WERI-Rb-1 (cell line): ENCODE measurements around the gene TECTA.

Experiments
- DNase-seq: peaks from one replicate; pipeline ENCODE4 v3.0.0-alpha.2; 2020
- H3K27ac ChIP-seq: fragments of 250-450 bp; sonication (Bioruptor Pico); 2 replicates; pipeline ENCODE4 v1.5.1; 2020; ENCODE audit warnings: mild to moderate bottlenecking, moderate library complexity
- H3K27me3 ChIP-seq: fragments of 250-450 bp; sonication (Bioruptor Pico); 2 replicates; pipeline ENCODE4 v1.5.1; 2021; ENCODE audit warnings: mild to moderate bottlenecking, low read depth, moderate library complexity; ENCODE audit not compliant: insufficient read depth, severe bottlenecking
- H3K36me3 ChIP-seq: fragments of 250-450 bp; sonication (Bioruptor Pico); 2 replicates; pipeline ENCODE4 v1.5.1; 2020; ENCODE audit warnings: mild to moderate bottlenecking, moderate library complexity
- H3K4me3 ChIP-seq: 2 replicates; pipeline ENCODE4 v1.5.1; 2011; ENCODE audit warnings: low read depth, mild to moderate bottlenecking, control low read depth, low read length
- H3K9me3 ChIP-seq: fragments of 250-450 bp; sonication (Bioruptor Pico); 2 replicates; pipeline ENCODE4 v1.5.1; 2021; ENCODE audit warnings: mild to moderate bottlenecking, moderate library complexity; ENCODE audit not compliant: severe bottlenecking
- TF ChIP-seq, protein P1 (sequence below): IDR thresholded peaks from 2 replicates; pipeline ENCODE4 v1.5.1; 2011; ENCODE audit warnings: low read depth, mild to moderate bottlenecking, control low read depth, inconsistent platforms, low read length

TECTA gene

DNA sequence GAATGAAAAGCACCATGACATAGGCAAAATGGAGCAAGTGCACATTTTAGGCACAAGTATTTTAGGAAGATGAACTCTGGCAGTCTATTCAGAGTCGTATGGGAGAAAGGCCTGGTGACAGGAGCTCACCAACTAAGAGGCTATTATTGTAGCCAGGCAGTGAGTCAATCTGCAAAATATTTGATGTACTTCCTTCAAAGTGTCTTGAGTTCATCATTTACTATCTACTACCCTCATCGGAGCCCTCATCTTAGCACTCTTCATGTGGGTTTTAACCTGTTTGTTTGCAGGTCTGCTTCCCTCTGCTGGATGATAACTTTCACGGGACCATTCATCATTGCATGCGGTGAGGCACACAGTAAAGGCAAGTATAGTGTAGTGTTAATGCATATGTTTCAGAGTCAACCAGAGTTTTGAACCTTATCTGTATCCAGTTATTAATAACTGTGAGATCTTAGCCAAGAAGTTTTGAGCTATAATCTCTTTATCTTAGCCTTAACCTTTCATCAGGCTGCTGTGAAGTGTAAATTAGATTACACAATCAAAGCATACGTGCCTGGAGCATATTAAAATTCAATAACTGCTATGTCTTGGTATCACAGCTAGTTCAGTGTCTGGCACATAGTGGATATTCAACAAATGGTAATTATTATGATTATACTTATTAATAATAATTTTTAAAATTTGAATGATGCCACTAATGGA is 120.6 kb downstream of the TECTA start:
- Histone ChIP-seq H3K4me3 (no peak overlapping the region), H3K27ac (no peak overlapping the region), H3K9me3 (no peaks in the 10 kb centered on the region), H3K27me3 (no peaks in the 10 kb centered on the region), H3K36me3 (no peaks in the 10 kb centered on the region)
- DNase-seq = no peak
- TF ChIP-seq, protein P1, sequence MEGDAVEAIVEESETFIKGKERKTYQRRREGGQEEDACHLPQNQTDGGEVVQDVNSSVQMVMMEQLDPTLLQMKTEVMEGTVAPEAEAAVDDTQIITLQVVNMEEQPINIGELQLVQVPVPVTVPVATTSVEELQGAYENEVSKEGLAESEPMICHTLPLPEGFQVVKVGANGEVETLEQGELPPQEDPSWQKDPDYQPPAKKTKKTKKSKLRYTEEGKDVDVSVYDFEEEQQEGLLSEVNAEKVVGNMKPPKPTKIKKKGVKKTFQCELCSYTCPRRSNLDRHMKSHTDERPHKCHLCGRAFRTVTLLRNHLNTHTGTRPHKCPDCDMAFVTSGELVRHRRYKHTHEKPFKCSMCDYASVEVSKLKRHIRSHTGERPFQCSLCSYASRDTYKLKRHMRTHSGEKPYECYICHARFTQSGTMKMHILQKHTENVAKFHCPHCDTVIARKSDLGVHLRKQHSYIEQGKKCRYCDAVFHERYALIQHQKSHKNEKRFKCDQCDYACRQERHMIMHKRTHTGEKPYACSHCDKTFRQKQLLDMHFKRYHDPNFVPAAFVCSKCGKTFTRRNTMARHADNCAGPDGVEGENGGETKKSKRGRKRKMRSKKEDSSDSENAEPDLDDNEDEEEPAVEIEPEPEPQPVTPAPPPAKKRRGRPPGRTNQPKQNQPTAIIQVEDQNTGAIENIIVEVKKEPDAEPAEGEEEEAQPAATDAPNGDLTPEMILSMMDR = no peak

DNA sequence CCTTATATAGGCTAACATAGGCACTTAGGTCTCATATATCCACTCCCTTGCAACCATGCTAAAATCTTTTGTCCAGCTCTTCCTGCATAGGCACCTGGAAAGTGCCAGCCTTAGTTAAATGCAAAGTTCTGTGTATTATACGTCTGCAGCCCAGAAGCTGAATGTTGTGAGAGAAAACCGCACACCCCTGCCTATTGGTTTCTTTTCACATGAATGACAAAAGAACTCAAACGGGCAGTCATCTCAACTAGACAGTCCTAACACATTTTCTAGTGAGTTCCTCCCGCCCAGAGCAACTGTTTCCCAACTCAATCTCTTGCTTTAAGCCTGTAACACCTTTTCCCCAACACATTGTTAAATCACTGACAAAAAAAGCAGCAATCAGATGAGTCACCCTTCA is 122.1 kb downstream of the TECTA start:
- H3K4me3 ChIP-seq = no peak overlapping the region
- H3K27me3 ChIP-seq = no peaks in the 10 kb centered on the region
- DNase-seq = no peak
- H3K36me3 ChIP-seq = no peaks in the 10 kb centered on the region
- no peak overlapping the region for H3K27ac ChIP-seq
- H3K9me3 ChIP-seq = no peaks in the 10 kb centered on the region
- TF ChIP-seq, protein P1 = no peak

DNA sequence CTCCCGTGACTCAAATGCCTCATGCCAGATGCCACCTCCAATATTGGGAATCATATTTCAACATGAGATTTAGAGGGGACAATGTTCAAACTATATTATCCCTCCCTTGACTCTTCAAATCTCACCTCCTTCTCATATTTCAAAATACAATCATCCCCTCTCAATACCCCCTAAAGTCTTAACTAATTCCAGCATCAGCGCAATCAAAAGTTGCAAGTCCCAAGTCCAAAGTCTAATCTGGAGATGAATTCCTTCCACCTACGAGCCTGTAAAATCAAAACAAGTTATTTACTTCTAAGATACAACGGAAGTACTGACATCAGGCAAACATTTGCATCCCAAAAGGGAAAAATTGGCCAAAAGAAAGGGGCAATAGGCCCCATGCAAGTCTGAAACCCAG is 124.3 kb downstream of the TECTA start:
- Histone ChIP-seq H3K4me3 (no peak overlapping the region), H3K27me3 (no peaks in the 10 kb centered on the region), H3K9me3 (no peaks in the 10 kb centered on the region)

DNA sequence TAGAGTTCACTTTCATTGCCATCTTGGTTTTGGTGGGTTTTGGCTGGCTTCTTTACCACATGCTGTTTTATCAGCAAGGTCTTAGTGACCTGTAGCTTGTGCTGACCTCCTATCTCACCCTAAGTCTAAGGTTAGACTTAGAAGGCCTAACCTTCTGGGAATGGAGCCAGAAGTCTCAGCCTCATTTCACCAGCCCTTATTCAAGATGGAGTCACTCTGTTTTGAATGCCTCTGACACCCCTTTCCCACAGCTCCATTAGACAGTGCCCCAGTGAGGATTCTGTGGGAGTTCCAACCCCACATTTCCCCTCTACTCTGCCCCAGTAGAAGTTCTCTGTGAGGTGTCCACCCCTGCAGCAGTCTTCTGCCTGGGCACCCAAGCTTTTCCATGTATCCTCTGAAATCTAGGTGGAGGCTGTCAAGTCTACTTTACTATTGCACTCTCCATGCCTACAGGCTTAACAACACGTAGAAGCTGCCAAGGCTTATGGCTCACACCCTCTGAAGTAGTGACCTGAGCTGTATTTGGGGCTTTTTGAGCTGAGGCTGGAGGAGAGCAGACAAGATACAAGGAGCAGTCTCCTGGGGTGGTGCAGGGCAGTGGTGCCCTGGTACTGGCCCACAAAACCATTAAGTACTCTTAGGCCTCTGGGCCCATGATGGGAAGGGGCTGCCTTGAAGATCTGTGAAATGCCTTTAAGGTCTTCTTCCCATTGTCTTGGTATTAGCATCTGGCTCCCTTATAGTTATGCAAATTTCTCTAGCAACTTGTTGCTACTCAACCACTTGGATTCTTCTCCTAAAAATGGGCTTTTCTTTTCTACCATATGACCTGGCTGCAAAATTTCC is 125.6 kb downstream of the TECTA start:
- H3K27me3 ChIP-seq = no peaks in the 10 kb centered on the region
- no peak for DNase-seq
- TF ChIP-seq, protein P1 = no peak
- no peak overlapping the region for H3K27ac ChIP-seq
- H3K9me3 ChIP-seq = no peaks in the 10 kb centered on the region
- no peaks in the 10 kb centered on the region for H3K36me3 ChIP-seq
- no peak overlapping the region for H3K4me3 ChIP-seq

More for the DNA sequence above, 124.3 kb downstream of the TECTA start:
- H3K27ac ChIP-seq = no peak overlapping the region
- H3K36me3 ChIP-seq = no peaks in the 10 kb centered on the region
- no peak for DNase-seq
- TF ChIP-seq, protein P1 = no peak

DNA sequence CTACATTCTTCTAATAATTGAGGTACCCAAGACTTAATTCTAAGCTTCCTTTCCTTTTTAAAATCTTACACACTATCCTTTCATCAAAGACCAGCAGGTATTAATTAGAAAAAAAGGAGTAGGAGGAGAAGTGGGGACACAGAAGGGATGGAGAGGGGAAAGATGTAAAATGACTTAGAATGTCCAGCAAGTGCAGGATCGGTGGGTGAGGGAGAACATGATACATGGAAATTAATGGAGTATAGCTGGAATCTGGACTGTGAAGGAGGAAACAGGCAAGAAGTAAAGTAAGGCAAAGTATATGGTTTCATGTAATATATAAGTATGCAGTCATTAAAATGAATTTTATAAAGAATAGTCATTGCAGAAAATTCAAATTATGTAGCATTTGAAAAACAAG is 127.8 kb downstream of the TECTA start:
- Histone ChIP-seq H3K36me3 (no peaks in the 10 kb centered on the region), H3K4me3 (no peak overlapping the region), H3K27ac (no peak overlapping the region), H3K27me3 (no peaks in the 10 kb centered on the region), H3K9me3 (no peaks in the 10 kb centered on the region)
- TF ChIP-seq, protein P1 = no peak
- DNase-seq = no peak
